Left ventricle myocardium inferior (tissue), 1 donor: ENCODE results near the gene AKAP6. TPM values are rescaled to one million over a fixed set of nuclear protein-coding genes. Genes with fewer than 3 reads are reported as not detected.

Experiments
- DNase-seq: peaks from one replicate; pipeline ENCODE4 v3.0.0-alpha.2; 2020
- H3K27ac ChIP-seq: fragments of 200-600 bp; replicated peaks from 2 replicates; pipeline ENCODE4 v1.8.0; 2021
- H3K27me3 ChIP-seq: fragments of 200-600 bp; 2 replicates; pipeline ENCODE4 v1.8.0; 2021; ENCODE audit warnings: low read depth
- H3K36me3 ChIP-seq: fragments of 200-600 bp; 2 replicates; pipeline ENCODE4 v1.8.0; 2021
- H3K4me1 ChIP-seq: fragments of 200-600 bp; 2 replicates; pipeline ENCODE4 v1.8.0; 2021
- H3K4me3 ChIP-seq: fragments of 200-600 bp; 2 replicates; pipeline ENCODE4 v1.8.0; 2021; ENCODE audit warnings: mild to moderate bottlenecking, moderate library complexity
- H3K9me3 ChIP-seq: fragments of 200-600 bp; replicated peaks from 2 replicates; pipeline ENCODE4 v1.8.0; 2021
- intact Hi-C: fragments of 100-400 bp; cut with micrococcal nuclease; formaldehyde crosslinking; loops from one replicate; pipeline ENCODE4 v1.11.0; 2022
- total RNA-seq: library from RNA; stranded (reverse); fragmentation: NEBNext Ultra II Directional; extraction: Animal tissue kit (Norgen Biotek cat#: 25700); gene quantifications from one replicate; pipeline ENCODE4 v1.2.1, GENCODE V29; 2021
- TF ChIP-seq, protein P1 (sequence below): fragments of 200-600 bp; IDR thresholded peaks from 2 replicates; pipeline ENCODE4 v1.8.0; 2021; ENCODE audit warnings: antibody characterized with exemption, mild to moderate bottlenecking, borderline replicate concordance
- donor health status: DM: no; HTN: yes; CAD: no; lungs with severe emphysema.

The AKAP6 gene
- total RNA-seq, 1 donor from 2014 or later = 218 TPM

DNA sequence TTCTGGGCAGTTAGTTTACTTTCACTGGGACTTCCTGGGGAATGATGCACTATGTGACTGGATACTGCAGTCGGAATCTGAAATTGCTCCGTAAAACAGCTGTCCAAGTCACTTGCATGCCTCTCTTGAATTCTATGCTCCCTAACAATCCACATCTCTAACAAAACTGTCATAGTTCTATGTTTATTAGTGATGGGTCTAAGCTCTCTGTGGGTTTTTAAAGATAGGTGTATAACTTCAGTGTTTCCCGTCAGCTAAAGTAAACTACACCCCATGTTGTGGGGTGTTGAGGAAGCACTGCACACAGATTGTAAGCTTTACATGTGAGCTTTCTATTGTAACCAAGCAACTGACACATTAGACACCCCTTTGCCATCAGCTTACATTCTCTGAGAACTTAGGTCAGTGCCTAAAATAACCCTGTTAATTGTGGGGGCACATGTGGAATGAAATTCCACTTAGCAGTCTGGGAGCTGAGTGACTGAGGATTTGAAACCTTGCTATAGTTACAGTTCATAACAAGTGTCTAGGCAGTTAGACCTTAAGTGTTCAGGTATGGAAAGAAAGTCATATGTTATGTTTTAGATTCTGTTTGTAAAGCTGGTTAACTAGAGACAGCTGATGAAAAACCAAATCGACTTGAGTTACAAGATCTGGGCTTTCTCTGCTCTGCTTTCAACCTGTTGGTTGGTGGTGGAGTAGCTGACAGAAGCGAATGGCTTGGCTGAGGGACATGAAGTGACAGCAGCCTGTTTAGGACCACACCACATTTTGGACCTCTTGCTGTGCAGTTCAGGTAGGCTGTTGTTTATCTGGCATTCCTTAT is 165.7 kb downstream of the AKAP6 start:
- Histone ChIP-seq H3K4me3 (peak overlapping the region; percentile 67), H3K4me1 (peaks cover 43% of the 10 kb centered on the region), H3K27me3 (no peaks in the 10 kb centered on the region), H3K9me3 (no peaks in the 10 kb centered on the region), H3K36me3 (no peaks in the 10 kb centered on the region), H3K27ac (peak overlapping the region; percentile 90)
- DNase-seq = no peak
- TF ChIP-seq, protein P1, sequence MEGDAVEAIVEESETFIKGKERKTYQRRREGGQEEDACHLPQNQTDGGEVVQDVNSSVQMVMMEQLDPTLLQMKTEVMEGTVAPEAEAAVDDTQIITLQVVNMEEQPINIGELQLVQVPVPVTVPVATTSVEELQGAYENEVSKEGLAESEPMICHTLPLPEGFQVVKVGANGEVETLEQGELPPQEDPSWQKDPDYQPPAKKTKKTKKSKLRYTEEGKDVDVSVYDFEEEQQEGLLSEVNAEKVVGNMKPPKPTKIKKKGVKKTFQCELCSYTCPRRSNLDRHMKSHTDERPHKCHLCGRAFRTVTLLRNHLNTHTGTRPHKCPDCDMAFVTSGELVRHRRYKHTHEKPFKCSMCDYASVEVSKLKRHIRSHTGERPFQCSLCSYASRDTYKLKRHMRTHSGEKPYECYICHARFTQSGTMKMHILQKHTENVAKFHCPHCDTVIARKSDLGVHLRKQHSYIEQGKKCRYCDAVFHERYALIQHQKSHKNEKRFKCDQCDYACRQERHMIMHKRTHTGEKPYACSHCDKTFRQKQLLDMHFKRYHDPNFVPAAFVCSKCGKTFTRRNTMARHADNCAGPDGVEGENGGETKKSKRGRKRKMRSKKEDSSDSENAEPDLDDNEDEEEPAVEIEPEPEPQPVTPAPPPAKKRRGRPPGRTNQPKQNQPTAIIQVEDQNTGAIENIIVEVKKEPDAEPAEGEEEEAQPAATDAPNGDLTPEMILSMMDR = no peak
- intact Hi-C loops = no loop called here

GRCh38 chr14:32495435-32495734 is 166.3 kb downstream of the AKAP6 start:
- peaks cover 49% of the 10 kb centered on the region for H3K4me1 ChIP-seq
- intact Hi-C loops = no loop called here
- H3K36me3 ChIP-seq = no peaks in the 10 kb centered on the region
- peak overlapping the region; percentile 90 for H3K27ac ChIP-seq
- TF ChIP-seq, protein P1 = no peak
- DNase-seq = no peak
- H3K27me3 ChIP-seq = no peaks in the 10 kb centered on the region
- no peaks in the 10 kb centered on the region for H3K9me3 ChIP-seq
- H3K4me3 ChIP-seq = peak overlapping the region; percentile 67

DNA sequence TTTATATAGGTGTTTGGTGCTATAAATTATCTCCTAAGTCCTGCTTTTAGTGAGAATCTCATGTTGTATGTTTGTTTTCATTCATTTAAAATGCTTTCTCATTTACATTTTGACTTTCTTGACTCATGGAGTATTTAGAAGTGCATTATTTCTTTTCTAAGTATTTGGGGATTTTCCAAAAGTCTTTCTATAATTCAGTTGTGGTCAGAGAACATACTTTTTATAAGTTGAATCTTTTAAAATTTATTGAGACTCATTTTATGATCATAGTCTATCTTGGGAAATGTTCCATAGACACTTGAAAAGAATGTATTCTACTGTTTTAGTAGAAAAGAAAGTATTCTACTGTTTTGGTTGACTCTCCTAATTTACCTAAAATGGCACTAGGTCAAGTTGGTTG is 168.2 kb downstream of the AKAP6 start:
- H3K36me3 ChIP-seq = no peaks in the 10 kb centered on the region
- peak overlapping the region; percentile 90 for H3K27ac ChIP-seq
- H3K4me3 ChIP-seq = peak overlapping the region; percentile 67
- no peaks in the 10 kb centered on the region for H3K9me3 ChIP-seq
- intact Hi-C loops = no loop called here
- no peaks in the 10 kb centered on the region for H3K27me3 ChIP-seq
- DNase-seq = no peak
- H3K4me1 ChIP-seq = peaks cover 48% of the 10 kb centered on the region
- TF ChIP-seq, protein P1 = no peak

DNA sequence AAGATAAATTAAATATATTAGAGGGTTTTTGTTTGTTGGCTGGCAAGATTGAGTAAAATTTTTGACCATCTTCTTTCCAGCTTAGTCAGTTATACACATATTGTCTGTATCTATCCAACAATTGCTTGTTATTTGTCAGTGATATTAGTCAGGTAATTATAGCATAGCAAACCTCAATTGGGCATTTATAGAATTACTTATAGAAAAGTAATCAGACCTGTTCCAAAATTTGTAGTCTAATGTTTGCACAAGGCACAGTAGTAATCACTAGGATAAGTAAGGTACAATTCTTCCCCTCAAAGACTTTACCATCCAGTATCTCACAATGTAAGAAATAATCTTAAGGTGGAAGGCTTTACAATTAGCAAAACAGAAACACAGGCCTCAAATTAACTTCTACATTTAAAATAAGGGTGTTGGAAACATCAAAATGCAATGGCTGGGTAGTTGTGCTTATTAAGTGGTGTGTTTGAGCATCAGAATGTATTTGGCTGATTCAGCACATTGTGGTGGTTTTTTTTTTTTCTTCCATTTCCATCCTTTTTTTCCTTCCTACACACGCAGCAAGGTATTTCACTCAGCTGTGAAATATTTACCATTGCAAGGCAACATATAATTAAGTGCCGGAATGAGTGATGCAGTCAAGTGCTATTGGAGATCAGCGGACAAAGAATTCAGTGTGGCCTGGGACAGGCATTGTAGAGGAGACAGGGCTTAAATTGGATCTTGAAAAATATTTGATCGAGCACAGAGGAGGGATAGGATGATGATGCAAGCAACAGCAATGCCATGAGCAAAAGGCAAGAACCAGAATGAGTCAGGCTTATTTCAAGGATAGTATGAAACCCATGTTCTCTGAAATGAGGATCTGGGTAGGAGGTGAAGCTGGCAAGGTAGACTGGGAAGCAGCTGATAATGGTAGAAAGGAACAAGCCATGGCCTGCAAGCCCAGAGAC is 178.2 kb downstream of the AKAP6 start:
- TF ChIP-seq, protein P1 = no peak
- Histone ChIP-seq H3K4me3 (peak overlapping the region; percentile 11), H3K9me3 (no peaks in the 10 kb centered on the region), H3K27ac (peak overlapping the region; percentile 90), H3K4me1 (peaks cover 66% of the 10 kb centered on the region), H3K36me3 (no peaks in the 10 kb centered on the region), H3K27me3 (no peaks in the 10 kb centered on the region)
- intact Hi-C loops = no loop called here
- no peak for DNase-seq

- Histone ChIP-seq H3K27me3 (no peaks in the 10 kb centered on the region), H3K4me1 (peaks cover 76% of the 10 kb centered on the region), H3K4me3 (no peak overlapping the region), H3K9me3 (no peaks in the 10 kb centered on the region), H3K36me3 (no peaks in the 10 kb centered on the region), H3K27ac (peak overlapping the region; percentile 90)
- TF ChIP-seq, protein P1 = no peak
- intact Hi-C loops = no loop called here
- DNase-seq = no peak
These were observed 179.2 kb downstream of the AKAP6 start for GRCh38 chr14:32508281-32508680.
